Measurements from ENCODE around the gene AXL. TPM values are rescaled to one million over a fixed set of nuclear protein-coding genes. Genes with fewer than 3 reads are reported as not detected.
A peak's percentile ranks its signal among the peaks of the same experiment; 100 is the strongest.

Gene AXL
- total and polyA plus RNA-seq, 2 of the 13 experiments (the other 11 are each of a cell fraction or from before 2014, with no cell fraction given), result 0.71 to 5.9 TPM

GRCh38 chr19:41226053-41226873, 7.2 kb downstream of the AXL start (continued):
- TF ChIP-seq ZNF570 (CRISPR knock-in tag; IDR thresholded peaks at IDR 0.05; ENCODE audit: borderline replicate concordance), result no peak
- TF ChIP-seq, protein P1, sequence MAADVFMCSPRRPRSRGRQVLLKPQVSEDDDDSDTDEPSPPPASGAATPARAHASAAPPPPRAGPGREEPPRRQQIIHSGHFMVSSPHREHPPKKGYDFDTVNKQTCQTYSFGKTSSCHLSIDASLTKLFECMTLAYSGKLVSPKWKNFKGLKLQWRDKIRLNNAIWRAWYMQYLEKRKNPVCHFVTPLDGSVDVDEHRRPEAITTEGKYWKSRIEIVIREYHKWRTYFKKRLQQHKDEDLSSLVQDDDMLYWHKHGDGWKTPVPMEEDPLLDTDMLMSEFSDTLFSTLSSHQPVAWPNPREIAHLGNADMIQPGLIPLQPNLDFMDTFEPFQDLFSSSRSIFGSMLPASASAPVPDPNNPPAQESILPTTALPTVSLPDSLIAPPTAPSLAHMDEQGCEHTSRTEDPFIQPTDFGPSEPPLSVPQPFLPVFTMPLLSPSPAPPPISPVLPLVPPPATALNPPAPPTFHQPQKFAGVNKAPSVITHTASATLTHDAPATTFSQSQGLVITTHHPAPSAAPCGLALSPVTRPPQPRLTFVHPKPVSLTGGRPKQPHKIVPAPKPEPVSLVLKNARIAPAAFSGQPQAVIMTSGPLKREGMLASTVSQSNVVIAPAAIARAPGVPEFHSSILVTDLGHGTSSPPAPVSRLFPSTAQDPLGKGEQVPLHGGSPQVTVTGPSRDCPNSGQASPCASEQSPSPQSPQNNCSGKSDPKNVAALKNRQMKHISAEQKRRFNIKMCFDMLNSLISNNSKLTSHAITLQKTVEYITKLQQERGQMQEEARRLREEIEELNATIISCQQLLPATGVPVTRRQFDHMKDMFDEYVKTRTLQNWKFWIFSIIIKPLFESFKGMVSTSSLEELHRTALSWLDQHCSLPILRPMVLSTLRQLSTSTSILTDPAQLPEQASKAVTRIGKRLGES (CRISPR knock-in tag; IDR thresholded peaks at IDR 0.05; ENCODE audit: borderline replicate concordance), result peak; percentile 58; the same call in 1 of the 2 replicates
- TF ChIP-seq ZNF792 (CRISPR knock-in tag; IDR thresholded peaks at IDR 0.05), result peak; percentile 16; the same call in 1 of the 2 replicates
- no peak; the same call in 1 of the 2 replicates for TF ChIP-seq ZSCAN31 (CRISPR knock-in tag; IDR thresholded peaks at IDR 0.05; ENCODE audit: low read depth)
- TF ChIP-seq BRF2 (CRISPR knock-in tag; IDR thresholded peaks at IDR 0.05), result no peak
- peak; percentile 75; the same call in 1 of the 2 replicates for TF ChIP-seq CENPT (CRISPR knock-in tag; IDR thresholded peaks at IDR 0.05; ENCODE audit: low read depth)
- TF ChIP-seq ZBTB10 (CRISPR knock-in tag; IDR thresholded peaks at IDR 0.05; ENCODE audit: borderline replicate concordance), result peak; percentile 82; the same call in 1 of the 2 replicates
- TF ChIP-seq YEATS2 (CRISPR knock-in tag; IDR thresholded peaks at IDR 0.05; ENCODE audit: borderline replicate concordance), result no peak
- no peak; the same call in 1 of the 2 replicates for TF ChIP-seq CBX5 (CRISPR knock-in tag; IDR thresholded peaks at IDR 0.05; ENCODE audit: borderline replicate concordance)
- TF ChIP-seq ZNF326 (CRISPR knock-in tag; IDR thresholded peaks at IDR 0.05; ENCODE audit: borderline replicate concordance), result no peak
- no peak for TF ChIP-seq ZXDC (CRISPR knock-in tag; IDR thresholded peaks at IDR 0.05)
- TF ChIP-seq FOXO4 (CRISPR knock-in tag; conservative IDR thresholded peaks at IDR 0.05), result 0 out of 2 replicates have a peak, but pooled peaks have one; percentile 38
- TF ChIP-seq, protein P2, sequence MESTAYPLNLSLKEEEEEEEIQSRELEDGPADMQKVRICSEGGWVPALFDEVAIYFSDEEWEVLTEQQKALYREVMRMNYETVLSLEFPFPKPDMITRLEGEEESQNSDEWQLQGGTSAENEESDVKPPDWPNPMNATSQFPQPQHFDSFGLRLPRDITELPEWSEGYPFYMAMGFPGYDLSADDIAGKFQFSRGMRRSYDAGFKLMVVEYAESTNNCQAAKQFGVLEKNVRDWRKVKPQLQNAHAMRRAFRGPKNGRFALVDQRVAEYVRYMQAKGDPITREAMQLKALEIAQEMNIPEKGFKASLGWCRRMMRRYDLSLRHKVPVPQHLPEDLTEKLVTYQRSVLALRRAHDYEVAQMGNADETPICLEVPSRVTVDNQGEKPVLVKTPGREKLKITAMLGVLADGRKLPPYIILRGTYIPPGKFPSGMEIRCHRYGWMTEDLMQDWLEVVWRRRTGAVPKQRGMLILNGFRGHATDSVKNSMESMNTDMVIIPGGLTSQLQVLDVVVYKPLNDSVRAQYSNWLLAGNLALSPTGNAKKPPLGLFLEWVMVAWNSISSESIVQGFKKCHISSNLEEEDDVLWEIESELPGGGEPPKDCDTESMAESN (CRISPR knock-in tag; conservative IDR thresholded peaks at IDR 0.05), result peak; percentile 40; the same call in 1 of the 2 replicates
- TF ChIP-seq ZNF713 (CRISPR knock-in tag; IDR thresholded peaks at IDR 0.05), result no peak

All from HepG2 (cell line).